GM19240 (cell line): ENCODE data around the gene MRPL40.
"Not testable (repeated sequence)": the region's sequence is repeated elsewhere in the genome, so short reads cannot be mapped to it uniquely, and the experiment has no call there.

Experiments used
- DNase-seq: peaks from one replicate; pipeline ENCODE4 v3.0.0; 2011; ENCODE audit warnings: low spot score; ENCODE audit not compliant: insufficient read length

MRPL40 gene

DNA sequence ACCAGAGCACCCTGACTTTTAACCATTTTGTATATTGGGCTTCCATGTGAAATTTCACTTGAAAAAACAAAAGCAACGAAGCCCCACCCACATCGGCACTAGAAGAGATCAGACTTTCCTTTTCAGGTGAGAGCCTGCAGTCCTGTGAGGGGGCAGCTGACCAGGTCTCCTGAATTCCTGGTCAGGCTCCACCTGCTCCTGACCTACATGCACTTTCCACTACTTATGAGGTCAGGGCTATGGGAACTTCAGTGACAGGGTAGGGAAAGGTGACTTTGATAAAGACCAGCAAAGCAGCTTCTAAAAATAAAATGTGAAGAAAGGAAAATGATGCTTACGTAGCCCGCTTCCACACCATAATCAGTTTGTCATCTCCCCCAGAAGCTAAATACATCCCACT is 25.5 kb upstream of the MRPL40 start:
- no peak for DNase-seq

DNA sequence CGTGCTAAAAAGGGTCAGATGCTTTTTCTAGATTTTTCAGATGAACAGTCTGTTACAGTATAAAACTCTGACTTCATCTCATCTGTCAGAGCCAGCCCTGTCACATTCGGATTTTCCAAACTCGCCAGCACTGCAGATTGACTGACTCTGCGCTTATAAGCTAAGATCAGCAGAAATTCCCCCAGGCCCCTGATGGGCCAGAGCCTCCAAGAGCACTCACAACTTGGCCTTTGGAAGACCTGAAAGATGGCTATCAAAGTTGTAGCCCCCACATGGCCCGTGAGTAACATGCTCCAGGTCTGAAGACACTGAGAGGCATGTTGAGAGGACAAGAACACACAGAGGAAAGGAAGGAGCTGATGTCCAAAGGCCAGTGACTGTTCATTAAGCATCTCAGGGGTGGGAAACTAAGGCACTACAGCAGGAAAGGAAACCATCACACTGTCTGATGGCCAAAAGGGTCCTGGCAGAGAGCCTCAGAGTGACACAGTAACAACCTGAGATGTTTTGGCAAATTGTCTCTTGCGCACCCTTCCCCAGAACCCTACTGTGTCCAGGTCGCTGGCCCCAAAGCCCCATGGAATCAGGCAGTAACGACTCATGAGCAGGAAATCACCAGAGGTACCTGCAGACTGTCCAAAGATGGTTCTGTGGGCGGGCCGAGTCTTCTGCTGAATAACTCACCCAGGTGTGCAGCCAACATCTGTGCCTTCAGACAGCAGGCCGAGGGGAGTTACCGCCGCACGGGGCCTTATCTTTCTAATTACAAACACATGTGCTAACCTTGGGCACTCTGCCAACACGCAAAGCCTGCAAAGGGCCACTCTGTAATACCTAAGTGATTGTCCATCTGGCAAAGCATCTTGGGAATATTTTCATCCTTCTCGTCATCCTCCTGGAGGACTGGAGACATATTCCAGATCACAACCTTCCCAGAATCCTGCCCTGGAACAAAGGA is 24.4 kb upstream of the MRPL40 start:
- no peak for DNase-seq

DNA sequence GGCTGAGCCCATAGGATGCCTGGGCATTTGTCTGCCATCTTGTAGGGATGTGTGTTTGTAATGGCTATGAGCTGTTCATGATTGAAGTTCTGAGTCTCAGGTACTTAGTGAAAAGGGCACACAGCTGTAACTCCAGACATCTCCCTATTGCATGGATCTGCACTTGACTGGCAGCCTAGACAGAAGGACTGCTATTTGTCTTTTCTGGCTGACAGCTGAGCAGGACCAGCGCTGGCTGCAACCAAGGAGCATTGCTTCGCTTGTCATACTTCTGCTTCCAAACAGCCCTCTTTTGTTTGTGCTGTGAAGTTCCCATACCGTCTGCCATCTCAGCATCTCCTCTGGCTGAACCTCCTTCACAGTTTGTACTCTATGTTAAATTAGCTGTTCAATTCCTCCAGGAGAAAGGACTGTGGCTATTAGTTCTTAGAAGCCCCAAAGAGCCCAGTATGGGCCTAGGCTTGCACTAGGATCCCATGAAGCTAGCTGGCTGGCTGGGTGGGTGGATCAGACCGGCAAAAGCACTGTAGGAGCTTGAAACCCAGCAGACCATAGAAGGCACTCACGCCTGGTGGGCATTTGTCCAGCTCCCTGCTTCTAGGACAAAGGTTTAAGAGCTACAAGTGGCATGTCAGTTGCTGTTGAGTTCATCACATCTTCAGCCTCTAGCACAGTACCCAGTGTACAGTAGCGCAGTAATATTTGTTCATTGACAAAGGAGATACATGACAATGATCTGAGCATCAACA is 21.2 kb upstream of the MRPL40 start:
- no peak for DNase-seq

DNA sequence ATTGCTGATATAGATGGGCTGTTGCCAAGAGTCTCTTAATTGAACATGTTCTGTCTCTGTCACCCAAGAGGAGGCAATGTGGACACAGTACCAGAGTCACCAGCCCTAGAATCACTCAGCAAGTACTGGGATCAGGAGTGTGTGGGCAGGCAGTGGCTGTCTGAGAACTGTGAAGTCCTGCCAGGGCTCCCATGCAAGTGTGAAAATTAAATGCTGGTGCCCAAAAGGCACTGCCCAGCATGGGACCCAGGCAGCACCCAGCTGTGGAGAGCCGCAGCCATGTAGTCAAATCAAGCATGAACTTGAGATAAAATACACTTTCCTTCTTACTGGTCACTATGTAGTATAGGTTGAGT is 20.7 kb upstream of the MRPL40 start:
- no peak for DNase-seq

DNA sequence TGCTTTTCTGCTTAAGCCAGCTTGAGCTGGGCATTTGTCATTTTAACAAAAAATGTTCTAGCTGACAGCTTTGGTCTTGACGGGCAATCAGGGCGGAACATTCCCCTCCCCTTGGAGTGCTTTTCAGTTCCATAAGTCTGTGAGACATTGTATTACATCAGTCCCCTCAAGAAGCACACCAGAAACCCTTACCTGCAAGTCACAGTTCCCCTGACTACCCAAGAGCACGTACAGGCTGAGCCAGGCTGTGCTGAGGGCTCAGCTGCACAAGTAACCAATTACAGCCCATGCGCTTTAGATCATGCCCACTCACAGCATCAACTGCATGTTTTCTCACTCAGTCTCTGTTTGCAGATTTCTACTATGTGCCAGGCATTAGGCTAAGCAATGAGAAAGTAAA is 19.9 kb upstream of the MRPL40 start:
- DNase-seq: no peak

DNA sequence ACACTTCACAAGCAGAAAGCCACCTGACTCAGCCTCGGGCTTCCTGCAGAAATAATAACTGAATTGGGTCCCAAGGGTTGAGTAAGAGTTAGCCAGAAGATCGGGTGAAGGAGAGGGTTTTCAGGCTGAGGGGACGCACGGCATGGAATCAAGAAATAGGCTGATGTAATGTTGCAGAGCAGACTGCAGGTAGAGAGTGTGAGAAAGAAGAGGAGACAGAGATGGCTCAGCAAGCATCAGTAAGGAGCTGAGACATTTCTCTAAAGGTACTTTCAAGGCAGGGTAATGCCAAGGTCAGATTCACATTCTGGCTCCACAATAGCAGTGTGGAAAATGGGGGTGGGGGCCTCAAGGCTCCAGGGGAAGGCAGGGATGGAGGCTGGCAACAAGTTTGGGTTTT is 19.4 kb upstream of the MRPL40 start:
- no peak for DNase-seq

DNA sequence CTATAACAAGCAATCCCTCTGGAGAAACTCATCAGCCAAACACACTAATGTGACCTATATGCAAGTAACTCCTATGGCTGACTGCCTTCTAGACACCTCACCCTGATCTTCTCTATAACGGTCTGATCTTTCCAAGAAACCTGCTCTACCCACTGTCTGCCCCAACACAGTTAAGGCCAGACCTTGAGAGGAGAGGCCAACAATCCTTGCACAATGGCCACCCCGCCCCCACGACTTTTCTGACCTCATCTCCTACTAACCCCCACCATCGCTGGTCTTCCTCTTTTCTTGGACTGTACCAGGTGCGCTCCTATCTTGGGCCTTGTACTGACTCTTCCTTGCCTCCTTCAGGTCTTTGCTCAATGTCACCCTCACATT is 13.3 kb upstream of the MRPL40 start:
- no peak for DNase-seq

DNA sequence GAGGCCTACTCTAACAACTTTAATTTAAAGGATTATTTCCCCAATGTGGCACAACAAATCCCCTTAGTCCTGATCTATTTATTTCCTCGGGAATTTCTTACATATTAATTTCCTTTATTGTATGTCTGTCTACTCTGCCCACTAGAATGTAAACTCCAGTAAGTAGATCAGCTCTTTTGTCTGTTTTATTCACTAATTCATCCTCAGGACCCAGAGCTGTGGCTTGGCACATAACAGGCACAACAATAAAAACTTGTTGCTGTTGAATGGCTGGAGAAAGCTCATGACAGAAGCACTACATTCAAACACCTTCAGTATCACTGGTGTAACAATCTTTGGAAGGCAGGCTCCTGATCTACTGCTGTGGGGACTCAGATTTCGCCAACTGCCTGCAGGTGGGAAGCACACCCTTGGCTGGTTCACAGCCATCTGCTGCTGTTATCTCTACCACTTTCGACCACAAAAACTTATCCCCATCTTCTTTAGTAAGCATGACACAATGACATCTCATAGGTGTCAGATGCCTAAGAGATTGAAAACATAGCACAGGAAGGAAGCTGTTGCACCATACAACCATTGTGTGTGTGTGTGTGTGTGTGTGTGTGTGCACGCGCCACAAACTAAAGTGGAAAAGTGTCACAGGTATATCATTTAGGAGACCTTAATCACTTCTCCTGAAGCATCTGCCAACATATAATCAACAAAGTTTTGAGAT is 12.7 kb upstream of the MRPL40 start:
- peak; percentile 26 for DNase-seq

DNA sequence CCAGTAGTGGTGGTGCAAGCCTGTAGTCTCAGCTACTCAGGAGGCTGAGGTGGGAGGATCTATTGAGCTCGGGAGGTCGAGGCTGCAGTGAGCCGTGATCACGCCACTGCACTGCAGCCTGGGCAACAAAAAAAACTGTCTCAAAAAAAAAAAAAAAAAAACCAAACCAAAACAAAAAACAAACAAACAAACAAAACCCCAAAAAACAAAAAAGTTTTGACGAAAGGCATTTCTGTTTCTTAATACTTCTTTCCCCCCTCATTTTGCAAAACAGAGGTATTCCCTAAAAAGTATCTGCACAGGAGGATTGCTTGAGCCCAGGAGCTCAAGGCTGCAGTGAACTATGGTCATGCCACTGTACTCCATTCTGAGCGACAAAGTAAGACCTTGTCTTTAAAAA is 12.0 kb upstream of the MRPL40 start:
- no peak for DNase-seq

DNA sequence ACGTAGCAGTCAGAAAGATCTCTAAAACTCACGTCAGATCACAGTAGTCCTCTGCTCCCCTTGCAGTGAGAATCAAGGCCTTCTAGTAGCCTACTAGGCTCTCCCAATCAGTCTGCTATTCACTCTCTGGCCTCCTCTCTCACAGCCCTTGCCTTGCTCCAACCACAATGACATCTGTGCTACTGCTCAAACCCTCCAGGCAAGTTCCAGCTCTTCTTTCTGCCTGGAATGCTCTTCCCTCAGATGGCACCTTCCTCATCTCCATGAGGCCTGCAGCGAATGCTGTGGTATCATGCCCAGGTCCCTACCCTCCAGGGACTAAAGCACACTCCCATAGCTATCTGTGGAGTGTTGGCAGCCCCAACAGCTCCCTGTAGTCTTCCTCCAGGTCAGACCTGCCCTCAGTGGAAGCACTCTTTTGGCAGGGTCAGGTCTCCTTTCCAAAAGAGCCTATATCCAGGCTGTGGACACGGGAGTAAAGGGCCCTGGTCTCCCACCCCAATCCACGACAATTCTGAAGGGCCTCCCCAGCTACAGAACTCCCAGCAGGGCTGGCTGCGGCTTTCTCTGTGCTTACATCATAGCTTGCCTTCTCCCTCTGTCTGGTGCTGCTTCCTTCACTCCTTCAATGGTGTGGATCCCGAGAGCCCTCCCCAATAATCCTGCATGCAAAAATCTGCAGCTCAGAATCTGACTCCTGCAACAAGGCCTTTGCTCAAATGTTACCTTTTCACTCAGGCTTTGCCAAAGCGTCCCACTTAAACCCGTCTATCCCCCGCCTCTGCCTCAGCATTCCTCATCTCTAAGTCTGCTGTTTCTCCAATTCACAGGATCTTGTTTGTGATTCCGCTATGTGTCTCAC is 9.7 kb upstream of the MRPL40 start:
- DNase-seq: no peak

DNA sequence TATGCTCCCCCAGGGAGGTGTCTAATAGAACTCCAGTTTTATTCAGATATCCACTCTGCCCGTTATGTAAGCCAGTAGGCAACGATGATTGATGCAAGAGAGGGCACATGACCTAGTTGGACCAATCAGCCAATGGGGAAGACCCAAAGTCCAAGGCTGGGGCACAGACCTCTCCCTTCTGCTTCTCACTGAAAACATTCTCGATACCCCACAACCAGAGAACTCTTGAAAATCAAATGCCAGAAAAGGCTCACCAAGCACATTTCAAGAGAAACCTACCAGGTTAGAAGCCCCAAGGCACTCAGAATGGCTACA is 8.2 kb upstream of the MRPL40 start:
- DNase-seq: no peak

DNA sequence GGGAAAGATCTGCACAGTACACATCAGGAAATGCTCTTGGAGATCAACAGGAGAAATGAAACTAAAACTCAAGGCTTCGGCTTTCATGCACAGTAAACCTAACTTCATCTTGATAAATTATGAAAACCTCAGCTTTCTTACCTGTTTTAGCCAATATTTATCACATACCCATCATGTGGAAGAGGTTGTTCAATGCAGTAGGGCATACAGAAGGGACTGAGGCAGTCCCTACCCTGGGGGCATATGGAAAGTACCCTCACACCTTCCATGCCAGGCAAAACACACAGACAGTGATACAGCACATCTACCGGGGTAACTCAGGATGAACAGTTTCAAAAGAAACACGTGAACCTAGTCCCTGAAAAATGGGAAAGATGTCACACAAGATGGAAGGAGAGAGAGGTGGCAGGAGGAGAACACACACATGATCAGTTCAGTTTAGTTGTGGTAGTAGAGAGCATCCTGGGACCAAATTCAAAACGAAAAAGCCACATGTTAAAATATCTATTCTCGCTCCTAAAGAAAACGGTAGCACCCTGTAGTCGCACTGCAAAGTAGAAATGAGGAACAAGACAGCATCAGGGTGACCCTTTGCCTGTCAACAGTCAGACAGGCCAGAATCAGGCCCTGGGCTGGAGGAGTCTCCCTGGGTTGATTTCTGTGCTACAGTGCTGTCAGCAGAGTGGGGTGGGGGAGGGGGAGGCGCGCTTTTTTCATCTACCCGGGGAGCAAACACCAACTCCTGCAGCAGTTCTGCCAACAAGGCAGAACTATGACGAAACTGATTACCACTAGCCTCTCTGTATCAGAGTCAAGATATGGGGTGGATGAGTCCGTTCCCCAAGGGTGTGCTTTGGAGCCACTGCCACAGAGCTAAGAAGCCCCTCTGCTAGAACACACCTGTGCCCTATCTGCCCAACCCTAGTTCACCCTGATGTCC is 2.1 kb upstream of the MRPL40 start:
- DNase-seq: peak; percentile 22

DNA sequence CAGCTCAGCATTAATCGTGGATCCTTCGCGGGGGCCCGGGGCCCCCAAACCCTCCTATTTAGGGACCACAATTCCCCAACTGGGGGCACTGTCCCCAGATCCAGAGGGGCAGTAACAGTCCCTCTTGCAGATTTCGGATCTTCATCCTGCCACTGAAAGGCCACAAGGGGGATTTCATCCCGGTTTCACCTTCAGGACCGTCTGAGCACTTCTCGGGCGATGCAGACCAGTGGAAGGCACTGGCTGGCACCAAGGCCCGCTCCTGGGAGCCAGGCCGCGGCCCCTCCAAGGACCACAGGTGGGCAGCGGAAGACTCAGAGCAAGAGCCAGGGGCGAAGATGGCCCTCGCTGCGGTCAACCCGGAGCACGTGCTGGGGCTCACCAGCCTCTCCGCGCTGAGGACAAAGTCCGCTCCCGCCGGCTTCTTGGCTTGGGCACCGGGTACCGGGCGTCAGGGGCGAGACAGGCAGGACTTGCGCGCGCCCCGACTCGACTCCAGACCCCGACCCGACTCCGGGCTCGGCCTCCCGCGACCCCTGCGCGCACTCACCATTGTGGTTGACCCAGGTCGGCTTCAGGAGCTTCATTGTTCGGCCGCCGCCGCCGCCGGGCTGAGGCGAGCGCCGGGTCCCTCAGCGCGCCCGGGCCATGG is 1.3 kb upstream of the MRPL40 start:
- no peak for DNase-seq

DNA sequence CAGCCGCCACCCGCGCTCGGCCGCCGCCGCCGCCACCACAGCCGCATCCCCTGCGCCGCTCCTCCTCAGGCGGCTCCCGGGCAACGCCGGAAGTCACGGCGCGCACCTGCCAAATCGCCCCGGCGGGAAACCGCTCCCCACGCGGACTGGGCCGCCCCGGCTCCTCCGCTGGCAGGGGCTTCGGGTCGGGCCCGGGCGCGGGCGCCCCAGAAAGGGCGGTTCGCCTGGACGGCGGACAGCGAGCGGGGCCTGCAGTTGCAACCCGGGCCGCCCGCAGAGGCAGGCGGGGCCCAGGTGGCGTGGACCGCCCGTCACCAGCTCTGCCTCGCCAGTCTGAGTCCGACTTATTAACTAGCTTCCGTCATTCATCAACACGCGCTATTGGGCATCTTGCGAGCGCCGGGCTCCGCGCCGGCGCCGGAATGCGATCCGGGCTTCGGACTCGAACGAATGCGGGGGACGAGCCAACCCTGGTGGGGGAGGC is 654 bp upstream of the MRPL40 start, which contains the start of gene HIRA:
HIRA (minus strand) TSS at position 85 of the 484 bp plus-strand sequence. CDS start 257 bp downstream, outside the sequence.
- DNase-seq: peak; percentile 50

DNA sequence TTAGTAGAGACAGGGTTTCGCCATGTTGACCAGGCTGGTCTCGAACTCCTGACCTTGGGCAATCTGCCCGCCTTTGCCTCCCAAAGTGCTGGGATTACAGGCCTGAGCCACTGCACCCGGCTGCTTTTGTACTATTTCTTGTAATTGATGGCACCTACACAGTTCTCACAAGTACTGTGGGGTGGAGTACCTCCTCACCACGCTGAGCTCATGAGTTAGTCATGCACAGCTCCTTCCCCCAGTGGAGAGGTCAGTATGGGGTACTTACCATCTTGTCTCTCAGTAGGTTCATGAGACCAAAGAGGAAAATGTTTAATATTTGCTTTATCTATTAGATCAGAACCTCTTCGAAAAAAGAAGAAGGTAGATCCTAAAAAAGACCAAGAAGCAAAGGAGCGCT is 2.1 kb downstream of the MRPL40 start:
- no peak for DNase-seq

DNA sequence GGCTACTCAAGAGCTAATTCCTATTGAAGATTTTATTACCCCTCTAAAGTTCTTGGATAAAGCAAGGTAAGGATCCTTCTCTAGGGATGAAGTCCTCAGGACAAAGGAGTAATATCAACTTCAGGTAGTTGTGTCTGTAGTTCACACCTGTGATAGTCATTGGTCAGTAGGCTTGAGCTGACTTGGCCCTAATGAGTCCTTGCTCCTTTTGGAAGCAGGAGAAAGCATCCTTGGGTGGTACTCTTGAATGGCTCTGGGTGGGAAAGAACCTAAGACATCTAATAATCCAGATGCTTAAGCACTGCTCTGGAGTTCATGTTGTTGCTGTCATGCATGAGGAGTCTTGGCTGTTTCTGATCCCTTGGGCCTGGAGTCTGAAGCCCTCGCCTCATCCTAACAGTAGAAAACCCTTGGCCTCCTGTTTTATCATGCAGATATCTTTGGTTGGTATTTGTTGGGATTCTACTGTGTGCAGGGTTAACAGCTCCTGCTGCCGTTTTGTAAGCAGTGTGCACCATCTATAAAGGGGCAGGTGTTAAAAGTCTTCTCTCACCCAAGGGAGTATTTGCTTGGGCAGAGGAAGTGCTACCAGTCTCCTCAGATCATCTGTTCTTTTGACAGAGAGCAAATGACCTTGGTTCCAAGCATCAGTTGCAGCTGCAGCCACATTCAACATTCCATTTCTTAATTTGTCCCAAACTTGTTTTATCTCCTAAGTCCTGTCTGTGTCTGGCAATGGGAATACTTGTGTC is 2.7 kb downstream of the MRPL40 start:
- DNase-seq: no peak

DNA sequence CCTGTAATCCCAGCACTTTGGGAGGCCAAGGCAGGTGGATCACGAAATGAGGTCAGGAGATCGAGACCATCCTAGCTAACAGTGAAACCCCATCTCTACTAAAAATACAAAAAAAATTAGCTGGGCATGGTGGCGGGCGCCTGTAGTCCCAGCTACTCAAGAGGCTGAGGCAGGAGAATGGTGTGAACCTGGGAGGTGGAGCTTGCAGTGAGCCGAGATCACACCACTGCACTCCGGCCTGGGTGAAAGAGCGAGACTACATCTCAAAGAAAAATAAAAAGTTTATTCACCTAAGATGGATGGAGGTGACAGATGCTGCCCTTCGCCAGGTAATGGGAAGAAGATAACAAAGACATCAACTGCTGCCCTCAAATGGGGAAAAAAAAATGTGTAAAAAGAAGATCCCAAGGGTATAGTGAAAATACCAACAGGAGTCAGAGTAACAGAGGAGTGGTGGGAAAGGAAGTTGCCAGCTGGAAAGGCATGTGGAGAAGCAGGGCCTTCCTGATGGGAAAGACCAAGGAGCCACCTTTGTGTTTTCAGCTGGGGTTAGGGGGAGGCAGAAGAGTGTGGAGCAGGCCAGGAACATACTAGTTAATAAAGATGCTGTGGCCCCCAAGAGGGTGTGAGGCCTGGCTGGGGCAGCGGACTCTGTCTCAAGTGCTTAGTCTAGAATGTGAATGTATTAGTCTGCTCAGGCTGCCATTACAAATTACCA is 4.3 kb downstream of the MRPL40 start:
- not testable (repeated sequence) for DNase-seq

DNA sequence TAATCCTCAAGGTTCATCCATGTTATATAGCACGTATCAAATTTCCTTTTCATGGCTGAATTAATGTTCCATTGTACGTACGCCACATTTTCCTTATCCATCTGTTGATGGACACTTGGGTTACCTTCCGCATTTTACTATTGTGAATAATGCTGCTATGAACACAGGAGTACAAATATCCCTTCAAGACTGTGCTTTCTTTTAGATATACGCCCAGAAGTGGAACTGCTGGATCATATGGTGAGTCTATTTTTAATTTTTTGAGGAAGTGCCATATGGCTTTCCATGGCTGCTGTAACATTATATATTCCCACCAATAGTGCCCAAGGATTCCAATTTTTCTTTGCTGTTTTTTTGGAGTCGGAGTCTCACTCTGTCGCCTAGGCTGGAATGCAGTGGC is 6.0 kb downstream of the MRPL40 start:
- DNase-seq: no peak
